ENCODE measurements around the gene ITPR3. TPM values are rescaled to one million over a fixed set of nuclear protein-coding genes. Genes with fewer than 3 reads are reported as not detected.

Gene ITPR3
- total RNA-seq (10 to 100 TPM in 1 of 4 donors, 1 to 10 TPM in 3; 7.7 to 16.9 (median 9.0) TPM), polyA plus RNA-seq (10 to 100 TPM; 10.2 to 75.3 (median 20.6) TPM)

DNA sequence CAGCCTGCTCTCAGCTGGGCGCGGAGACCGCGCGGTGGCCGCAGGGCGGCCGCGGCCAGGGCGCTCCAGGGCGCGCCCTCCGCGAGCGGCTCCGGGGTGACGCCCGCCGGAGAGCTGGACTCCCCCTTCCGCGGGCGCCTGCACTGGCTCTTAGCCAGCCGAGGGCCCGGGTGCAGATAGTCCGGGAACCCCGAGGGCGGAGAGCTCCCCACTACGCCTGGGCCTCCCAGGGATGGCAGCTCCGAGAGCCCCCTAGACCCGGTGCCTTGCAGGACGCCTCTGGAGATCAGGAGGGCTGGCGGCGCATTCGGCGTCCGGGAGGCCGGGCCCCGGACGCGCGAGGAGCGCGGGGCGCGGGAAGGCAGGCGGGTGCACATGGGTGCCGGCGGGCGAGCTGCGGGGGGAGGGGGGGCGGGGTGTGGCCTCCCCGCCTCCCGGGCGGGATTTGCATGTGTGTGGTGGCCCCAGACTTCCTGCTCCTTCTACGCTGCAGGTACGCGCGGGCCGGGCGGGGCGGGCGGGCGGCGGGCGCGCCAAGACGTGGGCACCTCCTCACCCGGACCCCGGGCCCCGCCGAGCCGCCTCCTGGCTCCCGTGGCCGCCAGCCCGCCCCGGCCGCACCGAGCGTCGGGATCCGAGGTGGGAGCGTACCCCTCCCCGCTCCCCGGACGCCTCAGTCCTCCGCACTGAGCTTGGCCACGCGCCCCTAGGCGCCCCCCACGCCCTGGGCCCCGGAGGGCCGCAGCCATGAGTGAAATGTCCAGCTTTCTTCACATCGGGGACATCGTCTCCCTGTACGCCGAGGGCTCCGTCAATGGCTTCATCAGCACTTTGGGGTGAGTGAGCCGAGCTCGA lies at the start of gene ITPR3:
Gene ITPR3 (plus strand): TSS at position 467 of the 855 bp plus-strand sequence. CDS start 281 bp downstream, at position 748.
- no peaks in the 10 kb centered on the region for H3K9me3 ChIP-seq
- intact Hi-C loops (cut with DNase I), result no loop called here
- peaks cover 0 to 40% (median 28%) of the 10 kb centered on the region in 4 donors for H3K4me1 ChIP-seq
- 0 to 1% methylated on average over 99 of the region's 99 CpGs for WGBS, 2 donors
- H3K27ac ChIP-seq, result peak within 1 kb of the TSS; percentile 72 to 84 (median 80)
- H3K4me3 ChIP-seq, result peak within 1 kb of the TSS; percentile 41 to 60 (median 57)
- DNase-seq, result peak; percentile 80
- H3K36me3 ChIP-seq, result no peaks in the 10 kb centered on the region
- TF ChIP-seq POLR2AphosphoS5 (IDR thresholded peaks at IDR 0.05), result no peak
- no peak for TF ChIP-seq CTCF (IDR thresholded peaks at IDR 0.05)
- TF ChIP-seq EP300 (IDR thresholded peaks at IDR 0.05), result no peak
- TF ChIP-seq POLR2A (IDR thresholded peaks at IDR 0.05), result no peak
- peaks cover 18 to 52% (median 20%) of the 10 kb centered on the region in 3 donors for H3K27me3 ChIP-seq

- Histone ChIP-seq H3K9me3 (no peaks in the 10 kb centered on the region), H3K4me3 (peak overlapping the region; percentile 61 to 74 (median 64)), H3K27me3 (no peaks in the 10 kb centered on the region), H3K27ac (peak overlapping the region; percentile 86 to 88 (median 87)), H3K4me1 (peaks cover 0 to 19% (median 10%) of the 10 kb centered on the region in 4 donors), H3K36me3 (peaks cover 8 to 35% (median 23%) of the 10 kb centered on the region in 4 donors)
- WGBS, 2 donors, result 63 to 64% methylated on average over 11 of the region's 11 CpGs
- TF ChIP-seq POLR2AphosphoS5 (IDR thresholded peaks at IDR 0.05), result no peak
- no peak for TF ChIP-seq CTCF (IDR thresholded peaks at IDR 0.05)
- no peak for TF ChIP-seq EP300 (IDR thresholded peaks at IDR 0.05)
- no peak for TF ChIP-seq POLR2A (IDR thresholded peaks at IDR 0.05)
- no peak for DNase-seq
- intact Hi-C loops (cut with DNase I), result loop anchor here (5.0 to 10.0 kb wide), 3 partner anchors 119 to 216 kb away; partner anchors contain the start of genes KIFC1, LEMD2 and ZBTB9
These were observed 49.3 kb upstream of the ITPR3 start for GRCh38 chr6:33571637-33572316.

DNA sequence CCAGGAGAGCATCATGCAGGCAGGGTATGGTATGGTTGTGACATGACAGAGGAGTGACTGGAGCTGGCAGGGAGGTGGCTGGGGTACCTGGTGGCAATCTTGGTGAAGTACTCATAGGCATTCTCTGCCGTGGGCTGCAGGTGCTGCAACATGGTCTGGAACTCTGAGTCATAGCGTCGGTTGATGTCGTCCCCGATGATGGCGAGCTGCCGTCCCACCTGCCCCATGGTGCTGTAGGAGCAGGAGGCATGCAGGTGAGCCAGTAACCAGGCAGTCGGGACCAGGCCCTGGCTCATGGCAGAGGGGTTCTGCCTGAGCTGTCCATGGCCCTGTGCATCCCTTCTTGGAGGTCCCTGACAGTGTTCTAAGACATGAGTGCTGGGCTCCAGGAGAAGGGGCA lies 45.9 kb upstream of the ITPR3 start:
- no peaks in the 10 kb centered on the region for H3K9me3 ChIP-seq
- H3K36me3 ChIP-seq, result peaks cover 8 to 46% (median 31%) of the 10 kb centered on the region in 4 donors
- no peak for DNase-seq
- TF ChIP-seq POLR2A (IDR thresholded peaks at IDR 0.05), result no peak
- WGBS, 2 donors, result 94 to 96% methylated on average over 8 of the region's 8 CpGs
- H3K4me3 ChIP-seq, result no peak overlapping the region
- intact Hi-C loops (cut with DNase I), result loop anchor here (10.0 kb wide), 1 partner anchor 180 kb away; the partner anchor contains the start of gene KIFC1
- no peak overlapping the region for H3K27ac ChIP-seq
- peaks cover 0 to 31% (median 20%) of the 10 kb centered on the region in 4 donors for H3K4me1 ChIP-seq
- no peaks in the 10 kb centered on the region for H3K27me3 ChIP-seq

- intact Hi-C loops (cut with DNase I), result loop anchor here (10.0 kb wide), 1 partner anchor 182 kb away; the partner anchor contains the start of gene KIFC1
- WGBS, 2 donors, result 56 to 82% methylated on average over 11 of the region's 11 CpGs
These were observed 44.5 kb upstream of the ITPR3 start for GRCh38 chr6:33576668-33577067.

More at GRCh38 chr6:33576668-33577067, 44.5 kb upstream of the ITPR3 start:
- H3K4me3 ChIP-seq, result no peak overlapping the region
- DNase-seq, result no peak
- H3K36me3 ChIP-seq, result peaks cover 8 to 46% (median 31%) of the 10 kb centered on the region in 4 donors
- no peaks in the 10 kb centered on the region for H3K9me3 ChIP-seq
- no peak for TF ChIP-seq POLR2A (IDR thresholded peaks at IDR 0.05)
- no peak for TF ChIP-seq POLR2AphosphoS5 (IDR thresholded peaks at IDR 0.05)
- TF ChIP-seq EP300 (IDR thresholded peaks at IDR 0.05), result no peak
- no peak for TF ChIP-seq CTCF (IDR thresholded peaks at IDR 0.05)
- H3K4me1 ChIP-seq, result peaks cover 0 to 28% (median 25%) of the 10 kb centered on the region in 4 donors
- no peaks in the 10 kb centered on the region for H3K27me3 ChIP-seq
- peak overlapping the region; percentile 6 to 87 (median 43) for H3K27ac ChIP-seq

All from sigmoid colon (tissue), 7 donors.